ENCODE data around the gene BEND5.
A peak's percentile ranks its signal among the peaks of the same experiment; 100 is the strongest.

Gene BEND5

GRCh38 chr1:48720929-48721328, 55.8 kb downstream of the BEND5 start:
- no peak for DNase-seq (ENCODE audit: low spot score)

GRCh38 chr1:48718705-48719104, 58.0 kb downstream of the BEND5 start:
- no peak for DNase-seq (ENCODE audit: low spot score)

DNA sequence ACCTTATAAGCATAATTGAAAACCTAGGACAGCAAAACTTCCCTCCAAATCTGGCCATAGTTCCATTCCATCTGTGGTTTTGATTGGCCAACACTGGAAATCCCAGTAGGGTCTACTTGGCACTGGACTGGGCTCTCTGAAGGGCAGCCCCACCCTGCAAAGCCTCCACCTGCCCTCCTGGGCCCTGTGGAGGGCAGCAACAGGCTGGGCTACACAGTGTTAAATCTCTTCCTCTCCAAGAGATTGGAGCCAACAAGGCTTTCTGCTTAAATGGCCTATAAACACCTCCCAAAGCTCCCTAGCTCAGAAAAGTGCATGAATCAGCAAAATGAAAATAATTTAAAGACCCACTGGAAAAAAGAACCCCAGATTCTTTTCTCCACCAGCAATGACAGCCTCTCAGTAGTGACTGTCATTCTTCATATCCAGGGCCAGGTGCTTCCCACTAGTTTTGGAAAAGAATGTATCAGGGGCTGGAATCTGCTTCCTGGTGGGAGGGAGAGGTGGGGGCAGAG, 58.5 kb downstream of the BEND5 start:
- no peak for DNase-seq (ENCODE audit: low spot score)

GRCh38 chr1:48717082-48717481, 59.6 kb downstream of the BEND5 start:
- DNase-seq (ENCODE audit: low spot score) = no peak

DNA sequence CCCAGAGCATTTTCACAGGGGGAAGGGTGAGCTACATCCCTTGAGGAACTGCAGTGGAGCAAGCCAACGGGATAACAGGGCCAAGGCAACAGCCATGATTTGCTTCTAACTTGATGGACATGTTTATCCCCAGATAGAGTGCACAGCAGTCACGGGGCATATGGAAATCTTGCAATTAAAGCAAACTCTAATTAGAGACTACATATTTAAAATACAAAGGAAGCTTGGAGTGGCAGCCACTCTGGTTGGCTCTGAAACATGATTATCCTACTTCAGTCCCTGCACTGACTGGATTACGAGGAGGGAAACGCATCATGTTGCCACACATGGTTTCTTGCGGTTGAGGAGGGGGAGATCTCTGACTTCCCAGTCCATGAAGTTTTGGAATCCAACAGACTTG, 60.8 kb downstream of the BEND5 start:
- DNase-seq (ENCODE audit: low spot score) = no peak

- DNase-seq (ENCODE audit: low spot score) = no peak
Observed at GRCh38 chr1:48710915-48711314, 65.8 kb downstream of the BEND5 start.

GRCh38 chr1:48710318-48710717, 66.4 kb downstream of the BEND5 start:
- no peak for DNase-seq (ENCODE audit: low spot score)

DNA sequence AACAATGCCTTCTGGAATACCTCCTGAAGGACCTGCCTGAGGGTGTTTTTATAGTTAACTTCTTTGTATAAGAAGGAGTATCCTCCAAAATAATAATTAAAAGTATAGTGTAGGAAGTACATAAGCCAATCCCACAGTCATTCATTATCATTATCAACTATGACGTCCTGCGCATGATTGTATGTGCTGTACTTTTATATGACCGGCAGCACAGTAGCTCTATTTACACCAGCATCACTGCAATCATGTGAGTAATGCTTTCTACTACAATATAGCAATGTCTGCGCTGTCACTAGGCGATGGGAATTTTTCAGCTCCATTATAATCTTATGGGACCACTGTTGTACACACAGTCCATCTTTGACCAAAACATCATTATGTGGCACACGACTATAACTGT, 72.0 kb downstream of the BEND5 start:
- DNase-seq (ENCODE audit: low spot score) = no peak

GRCh38 chr1:48701445-48701844, 75.2 kb downstream of the BEND5 start:
- DNase-seq (ENCODE audit: low spot score) = no peak

- peak; percentile 75 for DNase-seq (ENCODE audit: low spot score)
Observed at GRCh38 chr1:48697066-48697707, 79.5 kb downstream of the BEND5 start.

GRCh38 chr1:48695161-48695560, 81.5 kb downstream of the BEND5 start:
- DNase-seq (ENCODE audit: low spot score) = no peak

GRCh38 chr1:48693674-48694320, 82.9 kb downstream of the BEND5 start:
- no peak for DNase-seq (ENCODE audit: low spot score)

GRCh38 chr1:48693180-48693579, 83.5 kb downstream of the BEND5 start:
- DNase-seq (ENCODE audit: low spot score) = no peak

DNA sequence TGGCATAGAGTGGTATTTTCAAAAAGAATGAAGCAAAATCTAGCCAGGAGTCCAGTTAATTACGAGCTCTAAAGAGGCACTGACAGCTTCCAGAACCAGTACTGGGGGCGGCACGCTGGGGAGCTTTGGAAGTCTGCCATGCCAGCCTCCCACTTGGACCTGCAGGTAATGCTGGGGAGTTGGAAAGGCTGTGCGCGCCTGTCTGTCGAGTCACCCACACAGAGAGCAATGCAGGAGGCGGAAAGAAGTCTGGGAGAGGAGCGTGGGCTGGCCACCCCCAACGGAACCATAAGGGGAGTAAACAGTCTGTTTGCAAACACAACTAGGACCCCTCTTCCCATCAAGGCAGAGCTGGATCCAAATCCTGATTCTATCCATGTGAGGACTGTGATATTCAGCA, 84.5 kb downstream of the BEND5 start:
- no peak for DNase-seq (ENCODE audit: low spot score)

GRCh38 chr1:48691429-48692001, 85.2 kb downstream of the BEND5 start:
- DNase-seq (ENCODE audit: low spot score) = no peak

- no peak for DNase-seq (ENCODE audit: low spot score)
Observed at GRCh38 chr1:48688102-48688760, 88.5 kb downstream of the BEND5 start.

DNA sequence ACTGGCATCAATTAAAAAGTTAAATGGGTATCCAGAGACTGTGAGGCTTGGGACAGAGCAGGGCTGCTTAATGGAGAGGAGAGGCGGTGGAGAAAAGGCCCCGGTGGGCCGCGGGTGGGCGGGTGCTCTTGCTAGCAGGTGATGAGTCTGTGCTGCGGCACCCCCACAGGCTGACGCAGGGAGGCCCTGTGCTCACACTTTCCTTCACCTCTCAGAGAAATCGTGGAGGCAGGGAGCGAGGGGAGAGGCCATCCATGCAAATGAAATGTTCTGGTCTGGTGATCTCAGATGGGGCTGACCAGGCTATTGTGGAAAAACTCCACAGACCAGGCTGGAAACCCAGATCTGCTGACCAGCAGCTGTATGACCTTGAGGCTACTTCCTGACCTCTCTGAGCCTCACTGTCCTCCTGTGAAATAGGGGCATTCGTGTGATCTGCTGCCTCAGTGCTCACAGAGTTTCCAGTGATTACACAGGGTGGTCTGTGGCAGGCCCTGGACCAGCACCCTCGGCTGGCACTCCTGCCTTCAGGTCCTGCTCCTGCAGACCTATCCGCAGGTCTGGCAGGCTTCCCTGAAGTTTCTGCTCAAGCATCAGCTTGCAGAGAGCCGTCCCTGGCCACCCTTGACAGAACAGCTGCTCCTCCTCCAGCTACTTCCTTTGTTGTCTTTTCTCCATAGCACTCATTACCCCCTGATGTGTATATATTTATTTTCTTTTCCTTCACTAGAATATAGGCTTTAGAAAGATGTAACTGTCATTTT, 89.2 kb downstream of the BEND5 start:
- DNase-seq (ENCODE audit: low spot score) = no peak

DNA sequence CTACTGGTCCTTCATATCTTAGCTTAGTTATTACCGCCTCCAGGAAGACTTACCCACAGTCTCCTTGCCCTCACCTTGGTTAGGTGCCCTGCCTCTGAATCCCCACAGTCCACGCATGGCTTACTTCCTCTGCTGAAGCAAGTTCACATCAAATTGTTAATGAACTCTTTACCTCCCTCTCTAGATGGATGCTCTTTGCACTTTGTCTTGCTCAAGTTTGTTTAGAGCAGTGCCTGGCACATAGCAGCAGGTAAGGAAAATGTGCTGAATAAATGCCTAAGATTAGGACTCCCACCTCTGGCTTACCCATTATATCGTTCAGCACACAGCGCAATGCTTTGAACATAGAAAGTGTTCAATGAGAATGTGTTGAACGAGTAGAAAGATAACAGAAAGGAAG, 90.5 kb downstream of the BEND5 start:
- no peak for DNase-seq (ENCODE audit: low spot score)

- no peak for DNase-seq (ENCODE audit: low spot score)
Observed at GRCh38 chr1:48684381-48684780, 92.3 kb downstream of the BEND5 start.

DNA sequence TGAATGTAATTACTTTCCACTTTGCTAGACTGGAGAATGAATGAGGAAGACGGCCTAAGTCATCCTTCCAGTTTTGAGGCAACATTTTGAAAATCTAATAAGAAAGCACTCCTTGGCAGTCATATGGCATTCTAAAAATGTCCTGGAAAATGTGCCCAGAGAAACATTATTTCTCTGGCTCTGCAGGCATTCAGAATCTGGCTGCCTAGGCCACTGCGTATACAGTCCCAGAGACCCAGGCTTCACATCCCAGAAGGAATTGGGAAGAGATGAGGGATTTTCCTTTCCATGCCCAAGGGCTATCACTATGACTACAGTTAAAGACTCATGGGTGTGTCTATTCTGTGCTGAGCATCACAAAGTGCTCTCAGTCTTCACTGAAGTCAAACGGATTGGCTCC, 92.9 kb downstream of the BEND5 start:
- no peak for DNase-seq (ENCODE audit: low spot score)

DNA sequence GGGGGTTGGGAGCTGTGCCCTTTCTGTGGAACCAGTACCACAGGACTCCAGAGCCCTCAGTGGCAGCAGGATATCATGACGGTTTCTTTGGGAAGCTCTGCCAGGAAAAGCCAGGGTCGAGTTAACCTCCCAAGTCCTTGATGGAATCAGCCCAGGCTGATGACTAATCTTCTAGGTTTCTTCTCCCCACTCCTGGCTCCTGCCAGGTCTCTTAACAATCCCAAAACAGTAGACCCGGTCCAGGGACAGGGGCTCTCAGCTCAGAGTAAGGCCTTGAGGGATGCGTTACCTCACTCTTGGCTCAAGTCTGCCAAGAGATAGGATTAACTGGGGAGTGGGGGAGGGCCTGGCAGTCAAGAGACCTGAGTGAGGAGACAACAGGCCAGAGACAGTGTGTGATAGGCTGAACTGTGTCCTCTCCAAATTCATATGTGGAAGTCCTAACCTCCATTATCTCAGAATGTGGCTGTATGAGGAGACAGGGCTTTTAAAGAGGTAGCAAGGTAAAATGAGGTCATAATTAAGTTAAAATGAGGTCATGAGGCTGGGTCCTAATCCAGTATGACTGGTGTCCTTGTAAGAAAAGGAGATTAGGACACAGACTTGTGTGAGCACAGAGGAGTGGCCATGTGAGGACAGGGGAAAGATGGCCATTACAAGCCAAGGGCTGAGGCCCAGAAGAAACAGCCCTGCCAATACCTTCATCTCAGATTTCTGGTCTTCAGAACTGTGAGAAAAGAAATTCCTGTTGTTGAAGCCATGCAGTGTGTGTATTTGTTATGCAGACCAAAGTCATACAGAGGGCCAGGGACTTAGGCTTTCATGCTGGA, 95.0 kb downstream of the BEND5 start:
- no peak for DNase-seq (ENCODE audit: low spot score)

Data from GM03348 (cell line).